NCI-H1092 treated with DMSO at 0.1 percent for 48 hours (cell line): Measurements from ENCODE around the gene KCNK10.

Source experiments
- DNase-seq: peaks from one replicate; lab custom pipeline; 2025; lab: John Stamatoyannopoulos, UW

The KCNK10 gene

GRCh38 chr14:88323086-88323522 lies at the start of gene KCNK10:
Gene KCNK10, minus strand, starts transcription at chr14:88323269. Its CDS starts 471 bp downstream, at chr14:88322798.
- peak; percentile 60 for DNase-seq

GRCh38 chr14:88369496-88369895 lies 46.4 kb upstream of the KCNK10 start:
- no peak for DNase-seq

GRCh38 chr14:88364710-88365413 lies 41.8 kb upstream of the KCNK10 start:
- no peak for DNase-seq

GRCh38 chr14:88363644-88364043 lies 40.6 kb upstream of the KCNK10 start:
- DNase-seq = no peak

GRCh38 chr14:88359500-88359899 lies 36.4 kb upstream of the KCNK10 start:
- DNase-seq = no peak

- DNase-seq = no peak
Measured at GRCh38 chr14:88354358-88354757, 31.3 kb upstream of the KCNK10 start.

GRCh38 chr14:88352698-88353097 lies 29.6 kb upstream of the KCNK10 start:
- peak; percentile 67 for DNase-seq

- DNase-seq = peak; percentile 52
Measured at GRCh38 chr14:88351966-88352691, 29.1 kb upstream of the KCNK10 start.

GRCh38 chr14:88348546-88348945 lies 25.5 kb upstream of the KCNK10 start:
- no peak for DNase-seq

- no peak for DNase-seq
Measured at GRCh38 chr14:88346048-88346639, 23.1 kb upstream of the KCNK10 start.

GRCh38 chr14:88342980-88343379 lies 19.9 kb upstream of the KCNK10 start:
- no peak for DNase-seq

- no peak for DNase-seq
Measured at GRCh38 chr14:88340357-88340756, 17.3 kb upstream of the KCNK10 start.

- no peak for DNase-seq
Measured at GRCh38 chr14:88333036-88333435, 10.0 kb upstream of the KCNK10 start.

- no peak for DNase-seq
Measured at GRCh38 chr14:88327497-88327896, 4.4 kb upstream of the KCNK10 start.

- DNase-seq = no peak
Measured at GRCh38 chr14:88326352-88327103, 3.5 kb upstream of the KCNK10 start.

- no peak for DNase-seq
Measured at GRCh38 chr14:88325883-88326282, 2.8 kb upstream of the KCNK10 start.

- no peak for DNase-seq
Measured at GRCh38 chr14:88324930-88325329, 1.9 kb upstream of the KCNK10 start.

- no peak for DNase-seq
Measured at GRCh38 chr14:88324491-88324890, 1.4 kb upstream of the KCNK10 start.

GRCh38 chr14:88323523-88324199 lies 592 bp upstream of the KCNK10 start:
- DNase-seq = peak; percentile 46

GRCh38 chr14:88322504-88323085 lies 474 bp downstream of the KCNK10 start:
- DNase-seq = no peak
